Heart right ventricle (tissue), 16 donors: ENCODE measurements around the gene ITM2C. TPM values are rescaled to one million over a fixed set of nuclear protein-coding genes. Genes with fewer than 3 reads are reported as not detected.
A peak's percentile ranks its signal among the peaks of the same experiment; 100 is the strongest.

Experiments used
- ATAC-seq, 8 donors: fragments of 200-7000 bp; cut with Tn5 transposase; one replicate each; pipeline ENCODE4 v1.9.1; 2020; ENCODE audit warnings: mild to moderate bottlenecking in 8 of 8, moderate library complexity in 8 of 8, moderate number of reproducible peaks in 1 of 8
- DNase-seq, 2 donors: peaks; one replicate each; pipeline ENCODE4 v3.0.0-alpha.2; 2020
- H3K27ac ChIP-seq, 10 donors: fragments of 200-600 bp; sonication (generic) in 2 of 10; one replicate each; pipeline versions ENCODE4 v1.5.0 to v1.8.0; 2020 to 2022; ENCODE audit warnings: mild to moderate bottlenecking in 3 of 10
- H3K27me3 ChIP-seq, 7 donors: fragments of 200-600 bp; one replicate each; pipeline ENCODE4 v1.8.0; 2021 to 2022; ENCODE audit warnings: mild to moderate bottlenecking in 2 of 7
- H3K36me3 ChIP-seq, 9 donors: fragments of 200-600 bp; sonication (generic) in 1 of 9; one replicate each; pipeline versions ENCODE4 v1.5.0 to v1.8.0; 2020 to 2022; ENCODE audit warnings: mild to moderate bottlenecking in 2 of 9
- H3K4me1 ChIP-seq, 9 donors: fragments of 200-600 bp; sonication (generic) in 1 of 9; one replicate each; pipeline versions ENCODE4 v1.5.0 to v1.8.0; 2020 to 2022; ENCODE audit warnings: mild to moderate bottlenecking in 4 of 9
- H3K4me3 ChIP-seq, 10 donors: fragments of 200-600 bp; sonication (generic) in 2 of 10; one replicate each; pipeline versions ENCODE4 v1.5.0 to v1.8.0; 2020 to 2022; ENCODE audit warnings: mild to moderate bottlenecking in 7 of 10, moderate library complexity in 2 of 10
- H3K9me3 ChIP-seq, 11 donors: fragments of 200-600 bp in 10 of 11; sonication (generic) in 2 of 11; one replicate each; pipeline versions ENCODE4 v1.5.0 to v1.8.0; 2013 to 2022; ENCODE audit warnings: mild to moderate bottlenecking in 2 of 11, control low read depth in 1 of 11, moderate library complexity in 1 of 11
- WGBS, 2 donors: extraction: QIAGEN DNeasy Blood & Tissue Kit; methylation state at CpG; one replicate each; pipeline ENCODE4 v1.1.7; 2013; ENCODE audit warnings: inconsistent platforms in 1 of 2; 5-methylcytosine and 5-hydroxymethylcytosine counted together
- intact Hi-C, 10 donors: fragments of 100-400 bp; cut with DNase I; formaldehyde crosslinking; loops; one replicate each; pipeline versions ENCODE4 v1.11.1 to v1.14.2; 2022
- polyA plus RNA-seq, 2 donors: library from polyadenylated mRNA; stranded (reverse); fragments of 200-250 nt; gene quantifications; one replicate each; pipeline ENCODE4 v1.2.3, GENCODE V29; 2013
- total RNA-seq, 10 donors: library from RNA; stranded (reverse); fragmentation: NEBNext Ultra II Directional in 3 of 10; extraction: Animal tissue kit (Norgen Biotek cat#: 25700) in 3 of 10; gene quantifications; one replicate each; pipeline versions ENCODE4 v1.2.1 to v1.2.4, GENCODE V29; 2021 to 2023
- TF ChIP-seq, protein P1 (sequence below), 9 donors: fragments of 200-600 bp; sonication (generic) in 2 of 9; IDR thresholded peaks; one replicate each; pipeline versions ENCODE4 v1.5.0 to v1.8.0; 2021 to 2022; ENCODE audit warnings: antibody characterized with exemption in 9 of 9, mild to moderate bottlenecking in 5 of 9, moderate library complexity in 1 of 9
- donor health status: Arrhythmogenic right ventricular cardiomyopathy.
- donor health status: ischemic (EF 13 %, LVEDD 7.1; RV severe dilation, severe dysfunction).
- donor health status: healthy with polysubstance abuse.
- donor health status: DM: no; HTN: yes; CAD: no.
- donor health status: DM: no; HTN: no; CAD: no.
- donor health status: ischemic (EF 25% LVEDD 6.9; RV normal size, moderate dysfunction).
- donor health status: ischemic (EF 25% LVEDD 5.7; RV mildly dilated, moderate dysfunction).
- donor health status: healthy.
- donor health status: DM: yes; HTN: yes; CAD: no.
- donor health status: Ischemic cardiomyopathy.
- donor health status: ischemic (EF 35%, LVEDD 5.7; RV mildly dilated, moderate dysfunction).
- donor health status: nonischemic (EF 11% LVEDD 7.7; RV severe dilation, severe dysfunction).
- donor health status: DM: yes; HTN: yes; CAD: no.
- donor health status: PGD.
- donor health status: ischemic (EF 29% LVEDD 5.4; RV normal size, mild dysfunction).
- donor health status: nonischemic (EF 23%, LVEDD 6.1; RV moderate dilation, normal function).

Gene ITM2C
- total and polyA plus RNA-seq, 12 donors = 12.1 to 32.7 (median 22.2) TPM

DNA sequence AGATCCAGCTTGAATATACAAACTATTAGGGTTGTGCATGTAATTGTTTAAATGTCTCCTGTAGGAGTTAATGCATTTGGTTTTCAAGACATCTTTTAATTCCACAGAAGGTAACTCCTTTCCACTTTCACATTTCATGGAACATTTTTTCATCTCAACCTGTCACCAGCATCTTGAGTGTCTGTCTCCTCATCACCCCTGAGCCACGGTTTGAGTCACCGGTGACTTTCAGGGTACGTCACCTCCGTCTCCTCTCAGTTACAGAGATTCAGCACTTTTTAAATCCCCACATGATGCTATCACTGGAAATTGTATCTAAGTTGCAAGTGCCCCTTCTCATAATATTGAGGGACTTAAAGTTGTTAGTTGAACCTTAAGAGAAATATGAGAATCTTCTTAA lies 35.0 kb downstream of the ITM2C start:
- no peak overlapping the region for H3K27ac ChIP-seq
- DNase-seq (no peak), ATAC-seq (no peak)

DNA sequence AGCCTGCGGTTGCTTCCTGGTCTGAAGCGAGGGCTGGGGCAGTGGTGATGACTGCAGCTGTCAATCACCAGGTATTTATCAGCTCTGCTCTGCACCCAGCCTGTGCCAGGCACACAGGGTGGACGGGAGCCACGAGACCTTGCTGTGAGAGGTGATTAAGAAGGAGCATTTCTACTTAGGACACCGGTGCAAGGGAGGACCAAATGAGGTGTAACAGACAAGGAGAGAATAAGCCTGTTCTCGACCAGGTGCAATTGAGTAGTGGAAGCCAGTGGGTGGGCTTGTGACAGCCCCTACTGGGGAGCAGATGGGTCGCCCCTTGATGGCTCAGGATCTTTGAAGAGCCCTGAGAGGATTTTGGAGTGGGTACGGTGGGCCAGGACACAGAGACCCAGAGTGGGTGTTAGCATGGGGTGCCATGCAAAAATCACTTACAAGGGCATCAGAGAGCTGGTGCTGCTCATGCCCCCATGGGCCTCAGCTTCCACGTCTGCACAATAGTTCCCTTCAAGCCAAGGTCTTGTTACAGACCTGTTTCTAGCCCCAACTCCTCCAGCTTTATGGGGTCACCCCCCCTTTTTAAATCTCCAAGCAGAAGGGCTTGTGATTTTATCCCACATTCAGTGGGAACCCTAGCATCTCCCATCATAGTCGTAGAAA lies 35.7 kb downstream of the ITM2C start:
- no peak for ATAC-seq
- H3K36me3 ChIP-seq = no peaks in the 10 kb centered on the region
- no peaks in the 10 kb centered on the region for H3K9me3 ChIP-seq
- peaks cover 0 to 20% (median 0%) of the 10 kb centered on the region in 7 donors for H3K27me3 ChIP-seq
- TF ChIP-seq, protein P1, sequence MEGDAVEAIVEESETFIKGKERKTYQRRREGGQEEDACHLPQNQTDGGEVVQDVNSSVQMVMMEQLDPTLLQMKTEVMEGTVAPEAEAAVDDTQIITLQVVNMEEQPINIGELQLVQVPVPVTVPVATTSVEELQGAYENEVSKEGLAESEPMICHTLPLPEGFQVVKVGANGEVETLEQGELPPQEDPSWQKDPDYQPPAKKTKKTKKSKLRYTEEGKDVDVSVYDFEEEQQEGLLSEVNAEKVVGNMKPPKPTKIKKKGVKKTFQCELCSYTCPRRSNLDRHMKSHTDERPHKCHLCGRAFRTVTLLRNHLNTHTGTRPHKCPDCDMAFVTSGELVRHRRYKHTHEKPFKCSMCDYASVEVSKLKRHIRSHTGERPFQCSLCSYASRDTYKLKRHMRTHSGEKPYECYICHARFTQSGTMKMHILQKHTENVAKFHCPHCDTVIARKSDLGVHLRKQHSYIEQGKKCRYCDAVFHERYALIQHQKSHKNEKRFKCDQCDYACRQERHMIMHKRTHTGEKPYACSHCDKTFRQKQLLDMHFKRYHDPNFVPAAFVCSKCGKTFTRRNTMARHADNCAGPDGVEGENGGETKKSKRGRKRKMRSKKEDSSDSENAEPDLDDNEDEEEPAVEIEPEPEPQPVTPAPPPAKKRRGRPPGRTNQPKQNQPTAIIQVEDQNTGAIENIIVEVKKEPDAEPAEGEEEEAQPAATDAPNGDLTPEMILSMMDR (IDR thresholded peaks at IDR 0.05) = no peak
- 55 to 71% methylated on average over 10 of the region's 10 CpGs for WGBS, 2 donors
- intact Hi-C loops = loop anchor here in 4 of 10 donors (5.0 to 10.0 kb wide), 3 partner anchors 82 to 87 kb away; no protein-coding TSS in a partner anchor
- peaks cover 0 to 11% (median 0%) of the 10 kb centered on the region in 9 donors for H3K4me1 ChIP-seq
- no peak overlapping the region for H3K27ac ChIP-seq
- H3K4me3 ChIP-seq = no peak overlapping the region
- DNase-seq = no peak

More for the DNA sequence above, 35.0 kb downstream of the ITM2C start:
- WGBS, 2 donors = 84 to 86% methylated on average over 4 of the region's 4 CpGs
- Histone ChIP-seq H3K4me1 (peaks cover 0 to 11% (median 0%) of the 10 kb centered on the region in 9 donors), H3K4me3 (no peak overlapping the region), H3K27me3 (peaks cover 0 to 20% (median 0%) of the 10 kb centered on the region in 7 donors), H3K9me3 (no peaks in the 10 kb centered on the region), H3K36me3 (no peaks in the 10 kb centered on the region)
- intact Hi-C loops = loop anchor here in 4 of 10 donors (5.0 to 10.0 kb wide), 3 partner anchors 83 to 88 kb away; no protein-coding TSS in a partner anchor
- TF ChIP-seq, protein P1 (IDR thresholded peaks at IDR 0.05) = no peak

DNA sequence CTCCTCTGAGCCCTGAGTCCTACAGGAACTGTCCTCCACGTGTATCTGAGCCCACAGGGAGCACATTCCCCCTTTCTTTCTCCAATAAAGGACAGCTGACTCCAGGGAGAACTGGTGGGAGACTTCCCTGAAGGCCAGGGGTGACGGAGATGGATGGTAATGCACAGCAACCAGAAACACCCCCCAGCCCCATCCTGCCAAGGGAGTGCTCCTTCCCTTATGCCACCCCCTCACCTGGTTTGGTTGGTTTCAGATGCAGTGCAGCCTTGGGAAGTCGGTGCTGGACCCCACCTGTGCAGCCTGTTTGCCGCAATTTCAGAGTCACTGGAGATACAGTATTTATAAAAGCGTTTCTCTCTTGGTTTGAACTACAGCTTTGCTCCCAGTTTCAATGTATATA lies 36.3 kb downstream of the ITM2C start:
- 79 to 82% methylated on average over 5 of the region's 5 CpGs for WGBS, 2 donors
- DNase-seq = no peak

DNA sequence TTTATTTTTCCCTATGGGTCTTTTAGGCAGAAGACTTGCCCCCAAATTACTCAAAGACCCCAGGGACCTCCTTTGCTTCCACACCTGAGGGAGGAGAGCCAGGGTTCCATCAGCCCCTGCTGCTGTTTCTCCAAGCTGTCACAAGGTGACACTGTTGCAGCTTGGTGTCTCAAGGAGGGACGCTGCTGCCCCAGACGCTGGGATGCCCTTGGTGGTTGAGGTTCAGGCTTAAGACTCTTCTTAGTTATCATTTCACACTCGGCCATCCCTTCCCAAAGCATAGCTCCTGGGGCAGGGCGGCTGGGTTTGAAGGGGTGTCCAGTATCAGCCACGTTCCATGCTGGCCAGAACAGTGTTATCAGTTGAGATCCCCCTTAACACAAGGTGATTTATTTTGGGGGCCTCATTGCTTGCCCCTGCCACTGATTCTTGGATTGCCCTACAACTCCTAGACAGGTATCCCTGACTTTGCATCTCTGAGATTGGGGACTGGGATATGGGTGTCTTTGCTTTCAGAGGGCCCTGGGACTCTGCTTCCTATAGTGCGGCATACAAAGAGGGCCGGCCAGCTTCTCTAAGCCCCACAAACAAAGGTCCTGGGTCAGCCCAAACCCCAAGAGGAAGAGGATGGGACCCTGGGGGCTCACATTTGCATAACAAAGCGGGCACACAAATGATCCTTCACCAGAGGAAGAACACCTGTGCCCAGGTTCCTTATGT lies 37.6 kb downstream of the ITM2C start:
- ATAC-seq = peak in 4 of 8 donors; percentile 52 to 72 (median 64)

More for the DNA sequence above, 36.3 kb downstream of the ITM2C start:
- H3K4me3 ChIP-seq = no peak overlapping the region
- intact Hi-C loops = loop anchor here in 4 of 10 donors (5.0 to 10.0 kb wide), 3 partner anchors 81 to 86 kb away; no protein-coding TSS in a partner anchor
- ATAC-seq = no peak
- H3K4me1 ChIP-seq = peaks cover 0 to 11% (median 0%) of the 10 kb centered on the region in 9 donors
- no peaks in the 10 kb centered on the region for H3K9me3 ChIP-seq
- H3K27me3 ChIP-seq = peaks cover 0 to 20% (median 0%) of the 10 kb centered on the region in 7 donors
- TF ChIP-seq, protein P1 (IDR thresholded peaks at IDR 0.05) = no peak
- no peaks in the 10 kb centered on the region for H3K36me3 ChIP-seq
- H3K27ac ChIP-seq = no peak overlapping the region

More for the DNA sequence above, 37.6 kb downstream of the ITM2C start:
- H3K9me3 ChIP-seq = no peaks in the 10 kb centered on the region
- no peak overlapping the region for H3K27ac ChIP-seq
- H3K4me1 ChIP-seq = peaks cover 0 to 11% (median 0%) of the 10 kb centered on the region in 9 donors
- H3K27me3 ChIP-seq = peaks cover 0 to 20% (median 0%) of the 10 kb centered on the region in 7 donors
- TF ChIP-seq, protein P1 (IDR thresholded peaks at IDR 0.05) = peak in 8 of 9 donors; percentile 41 to 95 (median 68)
- no peak for DNase-seq
- no peak overlapping the region for H3K4me3 ChIP-seq
- intact Hi-C loops = loop anchor here (1.0 to 10.0 kb wide), 6 partner anchors 80 to 86 kb away; no protein-coding TSS in a partner anchor
- WGBS, 2 donors = 45 to 49% methylated on average over 8 of the region's 8 CpGs
- no peaks in the 10 kb centered on the region for H3K36me3 ChIP-seq
